NB4 (cell line): Measurements from ENCODE around the gene NBEA.
"Not testable (repeated sequence)": the region's sequence is repeated elsewhere in the genome, so short reads cannot be mapped to it uniquely, and the experiment has no call there.

Source experiments
- DNase-seq: peaks from one replicate; pipeline ENCODE4 v3.0.0; 2010; ENCODE audit warnings: low read depth
- H3K4me3 ChIP-seq: one replicate; pipeline ENCODE4 v1.5.1; 2011; ENCODE audit warnings: mild to moderate bottlenecking, low read depth, low read length, moderate library complexity
- MAX ChIP-seq: IDR thresholded peaks from 2 replicates; pipeline ENCODE4 v1.6.1; 2011; ENCODE audit warnings: low read depth, low read length
- MYC ChIP-seq: IDR thresholded peaks from 2 replicates; pipeline ENCODE4 v1.6.1; 2011; ENCODE audit warnings: low read depth, low read length
- POLR2A ChIP-seq: IDR thresholded peaks from 2 replicates; pipeline ENCODE4 v1.6.1; 2011; ENCODE audit warnings: mild to moderate bottlenecking; ENCODE audit not compliant: insufficient read length; ENCODE audit errors: extremely low read depth
- TF ChIP-seq, protein P1 (sequence below): IDR thresholded peaks from one replicate; pipeline ENCODE4 v1.5.1; 2012; ENCODE audit warnings: low read depth, low read length

The NBEA gene

GRCh38 chr13:34901572-34901971, 40.5 kb upstream of the NBEA start:
- TF ChIP-seq POLR2A (no peak), MAX (no peak), MYC (no peak)
- TF ChIP-seq, protein P1, sequence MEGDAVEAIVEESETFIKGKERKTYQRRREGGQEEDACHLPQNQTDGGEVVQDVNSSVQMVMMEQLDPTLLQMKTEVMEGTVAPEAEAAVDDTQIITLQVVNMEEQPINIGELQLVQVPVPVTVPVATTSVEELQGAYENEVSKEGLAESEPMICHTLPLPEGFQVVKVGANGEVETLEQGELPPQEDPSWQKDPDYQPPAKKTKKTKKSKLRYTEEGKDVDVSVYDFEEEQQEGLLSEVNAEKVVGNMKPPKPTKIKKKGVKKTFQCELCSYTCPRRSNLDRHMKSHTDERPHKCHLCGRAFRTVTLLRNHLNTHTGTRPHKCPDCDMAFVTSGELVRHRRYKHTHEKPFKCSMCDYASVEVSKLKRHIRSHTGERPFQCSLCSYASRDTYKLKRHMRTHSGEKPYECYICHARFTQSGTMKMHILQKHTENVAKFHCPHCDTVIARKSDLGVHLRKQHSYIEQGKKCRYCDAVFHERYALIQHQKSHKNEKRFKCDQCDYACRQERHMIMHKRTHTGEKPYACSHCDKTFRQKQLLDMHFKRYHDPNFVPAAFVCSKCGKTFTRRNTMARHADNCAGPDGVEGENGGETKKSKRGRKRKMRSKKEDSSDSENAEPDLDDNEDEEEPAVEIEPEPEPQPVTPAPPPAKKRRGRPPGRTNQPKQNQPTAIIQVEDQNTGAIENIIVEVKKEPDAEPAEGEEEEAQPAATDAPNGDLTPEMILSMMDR, result no peak
- no peak for DNase-seq

DNA sequence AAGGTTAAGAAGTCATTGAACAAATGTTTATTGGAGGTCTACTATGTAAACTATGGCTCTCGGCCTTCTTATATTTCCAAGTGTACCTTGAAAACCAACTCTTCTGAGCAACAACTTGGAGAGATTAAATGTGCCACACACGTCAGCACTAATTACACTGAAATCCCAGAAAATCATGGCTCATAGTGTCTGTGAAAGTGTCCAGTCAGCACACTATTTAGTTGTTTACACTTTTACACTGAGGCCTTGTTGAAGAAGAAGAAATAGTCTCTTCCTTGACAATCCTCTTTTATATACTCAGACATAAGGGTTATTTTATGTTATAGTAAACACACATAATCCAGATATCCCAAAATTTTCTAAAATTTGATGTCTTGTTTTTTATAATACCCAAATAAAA, 30.9 kb upstream of the NBEA start:
- TF ChIP-seq POLR2A (no peak), MYC (no peak)
- TF ChIP-seq, protein P1, result no peak
- DNase-seq, result no peak
- H3K4me3 ChIP-seq, result no peak overlapping the region

More at GRCh38 chr13:34901572-34901971, 40.5 kb upstream of the NBEA start:
- H3K4me3 ChIP-seq, result no peak overlapping the region

DNA sequence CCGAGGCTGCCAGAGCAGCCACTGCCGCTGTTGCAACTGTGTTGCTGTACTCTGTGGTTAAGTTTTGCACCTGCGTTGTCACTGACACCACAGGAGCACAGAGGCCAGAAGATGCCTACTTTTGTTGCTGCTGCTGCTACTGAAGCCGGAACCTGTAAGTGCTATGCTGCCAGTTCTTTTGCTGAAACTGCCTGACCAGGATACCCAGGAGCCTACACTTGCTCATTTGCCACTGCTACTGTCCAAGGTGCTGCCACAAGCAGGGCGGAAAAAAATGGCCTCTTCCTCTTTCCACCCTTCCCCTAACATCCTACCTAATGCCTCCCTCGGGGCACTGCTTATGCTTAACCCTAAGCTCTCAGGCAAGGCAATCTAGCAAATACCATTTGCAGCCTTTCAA, 29.0 kb upstream of the NBEA start:
- no peak overlapping the region for H3K4me3 ChIP-seq
- TF ChIP-seq MYC (no peak), MAX (no peak; the same call in 1 of the 2 replicates), POLR2A (no peak)
- TF ChIP-seq, protein P1, result no peak
- DNase-seq, result peak; percentile 31

GRCh38 chr13:34914416-34914815, 27.7 kb upstream of the NBEA start:
- no peak for DNase-seq
- TF ChIP-seq MAX (no peak), MYC (no peak), POLR2A (no peak)
- TF ChIP-seq, protein P1, result no peak
- H3K4me3 ChIP-seq, result no peak overlapping the region

DNA sequence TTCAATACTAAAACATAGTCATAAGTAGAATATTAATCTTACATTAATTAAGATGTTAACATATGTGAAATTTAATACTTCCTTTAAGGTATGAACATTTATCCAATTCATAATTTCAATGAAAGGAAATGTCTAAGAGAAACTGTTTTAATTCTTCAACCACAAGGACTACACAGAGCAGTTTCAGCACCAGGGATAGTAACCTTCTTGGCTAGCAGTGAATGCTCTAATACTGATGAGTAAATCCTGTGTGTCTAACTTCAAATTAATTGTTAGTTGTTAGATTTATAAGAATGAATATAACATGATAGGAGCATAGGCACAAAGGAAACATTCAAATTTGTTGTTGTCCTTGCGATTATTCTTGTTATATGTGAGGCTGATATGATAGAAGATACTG, 15.6 kb upstream of the NBEA start:
- DNase-seq, result peak; percentile 27
- H3K4me3 ChIP-seq, result no peak overlapping the region
- no peak for TF ChIP-seq MYC
- TF ChIP-seq, protein P1, result no peak
- no peak for TF ChIP-seq MAX
- no peak for TF ChIP-seq POLR2A

- H3K4me3 ChIP-seq, result not testable (repeated sequence)
Measured at GRCh38 chr13:34928676-34929075, 13.4 kb upstream of the NBEA start.

More at GRCh38 chr13:34928676-34929075, 13.4 kb upstream of the NBEA start:
- not testable (repeated sequence) for DNase-seq
